GM23338 (cell line): Measurements from ENCODE around the gene COL8A1. TPM values are rescaled to one million over a fixed set of nuclear protein-coding genes. Genes with fewer than 3 reads are reported as not detected.

Experiments
- ATAC-seq: fragments of 200-7000 bp; cut with Tn5 transposase; 3 replicates; pipeline ENCODE4 v1.9.1; 2020
- DNase-seq: peaks from one replicate; pipeline ENCODE4 v3.0.0-alpha.2; 2015; ENCODE audit warnings: low spot score
- H2AFZ ChIP-seq: fragments of 200-600 bp; sonication (generic); 2 replicates; pipeline ENCODE4 v1.8.0; 2016; ENCODE audit warnings: antibody characterized with exemption, mild to moderate bottlenecking, moderate library complexity
- H3F3A ChIP-seq: fragments of 200-600 bp; sonication (generic); replicated peaks from 2 replicates; pipeline ENCODE4 v1.8.0; 2017; ENCODE audit warnings: antibody characterized with exemption, mixed run types, low read depth
- H3K27ac ChIP-seq: fragments of 200-600 bp; sonication (generic); 2 replicates; pipeline ENCODE4 v1.6.1; 2016; ENCODE audit warnings: low read depth
- H3K27me3 ChIP-seq: fragments of 200-600 bp; sonication (generic); 2 replicates; pipeline ENCODE4 v1.8.0; 2016; ENCODE audit warnings: mild to moderate bottlenecking, mixed run types, moderate library complexity; ENCODE audit not compliant: insufficient read depth
- H3K36me3 ChIP-seq: fragments of 200-600 bp; sonication (generic); 2 replicates; pipeline ENCODE4 v1.8.0; 2016; ENCODE audit warnings: mild to moderate bottlenecking; ENCODE audit not compliant: insufficient read depth
- H3K4me1 ChIP-seq: fragments of 200-600 bp; sonication (generic); 2 replicates; pipeline ENCODE4 v1.8.0; 2016; ENCODE audit warnings: mild to moderate bottlenecking, moderate library complexity; ENCODE audit not compliant: insufficient read depth
- H3K4me2 ChIP-seq: fragments of 200-600 bp; sonication (generic); 2 replicates; pipeline ENCODE4 v1.7.1; 2017; ENCODE audit warnings: mixed run types
- H3K4me3 ChIP-seq: fragments of 200-600 bp; sonication (generic); 2 replicates; pipeline ENCODE4 v1.6.1; 2016; ENCODE audit warnings: mixed run types
- H3K79me2 ChIP-seq: fragments of 200-600 bp; sonication (generic); replicated peaks from 2 replicates; pipeline ENCODE4 v1.8.0; 2017; ENCODE audit warnings: mild to moderate bottlenecking; ENCODE audit not compliant: insufficient read depth
- H3K9me2 ChIP-seq: fragments of 200-600 bp; sonication (generic); 2 replicates; pipeline ENCODE4 v1.8.0; 2017; ENCODE audit not compliant: insufficient read depth
- H4K20me1 ChIP-seq: fragments of 200-600 bp; sonication (generic); replicated peaks from 2 replicates; pipeline ENCODE4 v1.8.0; 2017; ENCODE audit warnings: mild to moderate bottlenecking; ENCODE audit not compliant: insufficient read depth
- H3K27ac Mint-ChIP-seq: 2 replicates; pipeline ENCODE4 v1.8.0; 2020; ENCODE audit warnings: inconsistent platforms, mild to moderate bottlenecking, moderate library complexity, mixed read lengths
- H3K27me3 Mint-ChIP-seq: 3 replicates; pipeline ENCODE4 v1.8.0; 2022; ENCODE audit warnings: low read depth, mild to moderate bottlenecking, moderate library complexity, mixed read lengths, inconsistent platforms; ENCODE audit not compliant: insufficient read depth, poor library complexity
- H3K36me3 Mint-ChIP-seq: 3 replicates; pipeline ENCODE4 v1.8.0; 2021; ENCODE audit warnings: low read depth, mild to moderate bottlenecking, inconsistent platforms, moderate library complexity, mixed read lengths
- H3K4me1 Mint-ChIP-seq: 3 replicates; pipeline ENCODE4 v1.8.0; 2020; ENCODE audit warnings: mild to moderate bottlenecking, inconsistent platforms, mixed read lengths
- H3K4me3 Mint-ChIP-seq: 3 replicates; pipeline ENCODE4 v1.8.0; 2021; ENCODE audit warnings: moderate library complexity, mild to moderate bottlenecking, inconsistent platforms, mixed read lengths
- H3K9me3 Mint-ChIP-seq: 3 replicates; pipeline ENCODE4 v1.8.0; 2020; ENCODE audit warnings: moderate library complexity, mild to moderate bottlenecking, inconsistent platforms, mixed read lengths
- CREB1 ChIP-seq: fragments of 250-450 bp; sonication (Bioruptor Pico); IDR thresholded peaks from 2 replicates; pipeline ENCODE4 v1.5.0; 2020; ENCODE audit warnings: low read depth, mild to moderate bottlenecking, moderate library complexity
- ETS1 ChIP-seq: IDR thresholded peaks from 2 replicates; pipeline ENCODE4 v1.6.1; 2016; ENCODE audit warnings: antibody characterized with exemption
- NANOG ChIP-seq: IDR thresholded peaks from 2 replicates; pipeline ENCODE4 v1.6.1; 2016; ENCODE audit warnings: antibody characterized with exemption, borderline replicate concordance
- ZNF114 ChIP-seq: fragments of 250-450 bp; sonication (Bioruptor Pico); IDR thresholded peaks from 2 replicates; pipeline ENCODE4 v1.5.0; 2020; ENCODE audit warnings: mild to moderate bottlenecking, moderate library complexity
- ZNF331 ChIP-seq: fragments of 250-450 bp; sonication (Bioruptor Pico); IDR thresholded peaks from 2 replicates; pipeline ENCODE4 v1.5.0; 2020; ENCODE audit warnings: low read depth, mild to moderate bottlenecking, moderate library complexity
- ZNF462 ChIP-seq: fragments of 250-450 bp; sonication (Bioruptor Pico); IDR thresholded peaks from 2 replicates; pipeline ENCODE4 v1.5.0; 2020; ENCODE audit warnings: mild to moderate bottlenecking, moderate library complexity
- polyA plus RNA-seq: library from polyadenylated mRNA; unstranded; fragments of >200 nt; fragmentation: Nextera tagmentation; extraction: Ambion mirVana; gene quantifications from 2 replicates; pipeline ENCODE4 v1.2.1, GENCODE V29; 2016
- total RNA-seq: library from RNA; depleted of rRNA; stranded (reverse); fragments of >200 nt; shearing (Covaris generic); gene quantifications from 2 replicates; pipeline ENCODE4 v1.2.3, GENCODE V29; 2014

Gene COL8A1
- total and polyA plus RNA-seq, 2 experiments from 2014 or later: 0.26 to 0.97 TPM

GRCh38 chr3:99658274-99658673 lies 19.9 kb downstream of the COL8A1 start:
- no peak for ATAC-seq
- TF ChIP-seq ETS1 (no peak), ZNF462 (no peak), CREB1 (CRISPR knock-in tag) (no peak), ZNF114 (CRISPR knock-in tag) (no peak), ZNF331 (CRISPR knock-in tag) (no peak), NANOG (no peak)
- Mint-ChIP-seq H3K4me3 (no peak overlapping the region), H3K9me3 (no peaks in the 10 kb centered on the region; the same call in 1 of the 3 replicates), H3K27ac (no peak overlapping the region; the same call in 1 of the 2 replicates), H3K27me3 (peaks cover 2% of the 10 kb centered on the region), H3K36me3 (no peaks in the 10 kb centered on the region), H3K4me1 (peaks cover 12% of the 10 kb centered on the region)
- no peak for DNase-seq
- no peaks in the 10 kb centered on the region for H3K36me3 ChIP-seq
- H3K27ac ChIP-seq: no peak overlapping the region
- no peaks in the 10 kb centered on the region for H3K9me2 ChIP-seq
- H3K4me3 ChIP-seq: no peak overlapping the region
- H4K20me1 ChIP-seq: no peaks in the 10 kb centered on the region
- H3F3A ChIP-seq: no peaks in the 10 kb centered on the region
- H3K27me3 ChIP-seq: no peaks in the 10 kb centered on the region
- H2AFZ ChIP-seq: peak overlapping the region; percentile 19; the same call in 1 of the 2 replicates
- no peak overlapping the region for H3K4me2 ChIP-seq
- H3K79me2 ChIP-seq: no peaks in the 10 kb centered on the region
- H3K4me1 ChIP-seq: peaks cover 12% of the 10 kb centered on the region
